K562 (cell line): Measurements from ENCODE around the gene ARSD. TPM values are rescaled to one million over a fixed set of nuclear protein-coding genes. Genes with fewer than 3 reads are reported as not detected.

Experiments used
- ATF1 ChIP-seq, 2 experiments: fragments of 450-650 bp in 1 of 2; IDR thresholded peaks; 2 replicates each; pipeline ENCODE4 v1.6.1; 2016; ENCODE audit warnings: missing compliant biosample characterization in 1 of 2, missing genetic modification characterization in 1 of 2
- ERF ChIP-seq: fragments of 450-650 bp; formaldehyde crosslinking; IDR thresholded peaks from 2 replicates; pipeline ENCODE4 v1.4.0; 2020; ENCODE audit warnings: mild to moderate bottlenecking, mixed read lengths
- FOXK2 ChIP-seq, 2 experiments: fragments of 450-650 bp; IDR thresholded peaks in 1 of 2; conservative IDR thresholded peaks in 1 of 2; 2 replicates each; pipeline ENCODE4 v1.6.1; 2016; ENCODE audit warnings: low read depth in 2 of 2, mild to moderate bottlenecking in 1 of 2
- HOXB6 ChIP-seq: fragments of 250-450 bp; sonication (Bioruptor Pico); IDR thresholded peaks from 2 replicates; pipeline ENCODE4 v1.5.1; 2022; ENCODE audit warnings: mild to moderate bottlenecking, borderline replicate concordance
- ILK ChIP-seq: fragments of 450-650 bp; IDR thresholded peaks from 2 replicates; pipeline ENCODE4 v1.6.1; 2016; ENCODE audit warnings: missing genetic modification characterization, low read depth, mild to moderate bottlenecking, missing compliant biosample characterization, moderate library complexity, borderline replicate concordance
- KAT8 ChIP-seq: fragments of 450-650 bp; IDR thresholded peaks from 2 replicates; pipeline ENCODE4 v1.6.1; 2016; ENCODE audit warnings: low read depth, mild to moderate bottlenecking
- MAFK ChIP-seq: IDR thresholded peaks from 2 replicates; pipeline ENCODE4 v1.6.1; 2011; ENCODE audit warnings: low read length, improper control_type of control experiment
- MAX ChIP-seq: sonication (generic); formaldehyde crosslinking; IDR thresholded peaks from 2 replicates; pipeline ENCODE4 v1.9.0; 2022; ENCODE audit warnings: mild to moderate bottlenecking, missing genetic modification reagents
- MEIS2 ChIP-seq: fragments of 450-650 bp; IDR thresholded peaks from 2 replicates; pipeline ENCODE4 v1.6.1; 2014; ENCODE audit warnings: mild to moderate bottlenecking; ENCODE audit not compliant: partially characterized antibody
- MYC ChIP-seq, 2 experiments: fragments of 250-450 bp in 1 of 2; sonication (Bioruptor Pico) in 1 of 2; IDR thresholded peaks; 2 replicates each; pipeline versions ENCODE4 v1.5.1 to v1.6.1; 2012 to 2021; ENCODE audit warnings: low read depth in 2 of 2, borderline replicate concordance in 1 of 2, improper control_type of control experiment in 1 of 2, low read length in 1 of 2, mild to moderate bottlenecking in 1 of 2, moderate library complexity in 1 of 2
- NRF1 ChIP-seq, 2 experiments: fragments of 450-650 bp; IDR thresholded peaks in 1 of 2; conservative IDR thresholded peaks in 1 of 2; 2 replicates each; pipeline ENCODE4 v1.6.1; 2014; ENCODE audit warnings: mild to moderate bottlenecking in 2 of 2
- PCBP1 ChIP-seq: fragments of 200-400 bp; formaldehyde crosslinking; IDR thresholded peaks from 2 replicates; pipeline ENCODE4 v1.6.1; 2018; ENCODE audit warnings: mild to moderate bottlenecking, low read depth, low read length; ENCODE audit not compliant: poor library complexity, severe bottlenecking
- PML ChIP-seq: IDR thresholded peaks from 2 replicates; pipeline ENCODE4 v1.6.1; 2012; ENCODE audit warnings: low read length, inconsistent platforms
- PURB ChIP-seq: sonication (generic); formaldehyde crosslinking; IDR thresholded peaks from 2 replicates; pipeline ENCODE4 v1.9.0; 2021; ENCODE audit warnings: low read depth, mild to moderate bottlenecking, missing genetic modification reagents
- RFX7 ChIP-seq: fragments of 250-450 bp; sonication (Bioruptor Pico); IDR thresholded peaks from 2 replicates; pipeline ENCODE4 v1.5.1; 2021; ENCODE audit warnings: mild to moderate bottlenecking
- RHOXF2B ChIP-seq: fragments of 250-450 bp; sonication (Bioruptor Pico); conservative IDR thresholded peaks from 2 replicates; pipeline ENCODE4 v1.5.1; 2021
- SAFB ChIP-seq: fragments of 200-400 bp; formaldehyde crosslinking; IDR thresholded peaks from 2 replicates; pipeline ENCODE4 v1.6.1; 2017; ENCODE audit warnings: low read depth, low read length, borderline replicate concordance
- SREBF2 ChIP-seq: sonication (generic); formaldehyde crosslinking; IDR thresholded peaks from 2 replicates; pipeline ENCODE4 v1.4.0; 2020; ENCODE audit warnings: mild to moderate bottlenecking, missing genetic modification reagents
- SUPT5H ChIP-seq: fragments of 450-650 bp; IDR thresholded peaks from 2 replicates; pipeline ENCODE4 v1.6.1; 2016
- TFE3 ChIP-seq: fragments of 450-650 bp; formaldehyde crosslinking; IDR thresholded peaks from 2 replicates; pipeline ENCODE4 v1.4.0; 2020; ENCODE audit warnings: mild to moderate bottlenecking, mixed read lengths
- TSHZ1 ChIP-seq: fragments of 250-450 bp; sonication (Bioruptor Pico); IDR thresholded peaks from 2 replicates; pipeline ENCODE4 v1.4.0; 2020; ENCODE audit warnings: mild to moderate bottlenecking, moderate library complexity
- ZFPM2 ChIP-seq: fragments of 250-450 bp; sonication (Bioruptor Pico); IDR thresholded peaks from 2 replicates; pipeline ENCODE4 v1.5.1; 2022; ENCODE audit warnings: mild to moderate bottlenecking
- ZNF217 ChIP-seq: sonication (generic); formaldehyde crosslinking; IDR thresholded peaks from 2 replicates; pipeline ENCODE4 v1.8.0; 2022; ENCODE audit warnings: mild to moderate bottlenecking, missing genetic modification reagents
- ZNF778 ChIP-seq: fragments of 450-650 bp; formaldehyde crosslinking; IDR thresholded peaks from 2 replicates; pipeline ENCODE4 v1.4.0; 2020; ENCODE audit warnings: mild to moderate bottlenecking, moderate library complexity
- polyA plus RNA-seq, 8 experiments: library from polyadenylated mRNA; depleted of rRNA in 4 of 8; stranded (reverse) in 5 of 8; unstranded in 3 of 8; fragments of >200 nt; fragmentation: Nextera tagmentation in 2 of 8; fragmentation: Illumina TruSeq in 1 of 8; extraction: Ambion mirVana in 2 of 8; extraction: Trizol in 1 of 8; gene quantifications; 2 replicates each; pipeline versions ENCODE4 v1.2.1 to v1.2.3, GENCODE V29; 2011 to 2014; ENCODE audit warnings: inconsistent platforms in 1 of 8, missing spikeins in 1 of 8
- total RNA-seq, 7 experiments: library from RNA; depleted of rRNA in 6 of 7; stranded (reverse); fragments of >200 nt in 6 of 7; fragmentation: Illumina TruSeq in 2 of 7; extraction: Trizol in 2 of 7; gene quantifications; 2 replicates each; pipeline versions ENCODE4 v1.2.1 to v1.2.3, GENCODE V29; 2011 to 2021; ENCODE audit warnings: low replicate concordance in 1 of 7

ARSD gene
- total and polyA plus RNA-seq, 9 of the 15 experiments (the other 6 are each of a cell fraction or from before 2014, with no cell fraction given): 0.05 to 0.23 (median 0.09) TPM; not detected in 1

- TF ChIP-seq TFE3 (CRISPR knock-in tag) (no peak), HOXB6 (CRISPR knock-in tag) (no peak), RHOXF2B (CRISPR knock-in tag) (no peak), MYC (IDR thresholded peaks at IDR 0.05; ENCODE audit: low read depth, low read length) (peak; percentile 51; the same call in 1 of the 2 replicates), MYC (CRISPR knock-in tag; IDR thresholded peaks at IDR 0.05; ENCODE audit: borderline replicate concordance, low read depth) (no peak), TSHZ1 (CRISPR knock-in tag) (no peak), ILK (no peak), MEIS2 (peak; percentile 32), ERF (CRISPR knock-in tag) (no peak), ZNF217 (CRISPR knock-in tag) (no peak), ATF1 (CRISPR knock-in tag; IDR thresholded peaks at IDR 0.05) (no peak), ATF1 (tag; IDR thresholded peaks at IDR 0.05) (no peak), KAT8 (no peak), MAX (CRISPR knock-in tag) (no peak), ZFPM2 (CRISPR knock-in tag) (no peak), PURB (no peak), NRF1 (conservative IDR thresholded peaks at IDR 0.05 in 1 of 2, IDR thresholded peaks at IDR 0.05 in 1 of 2) (no peak), SUPT5H (no peak), PCBP1 (no peak), SREBF2 (CRISPR knock-in tag) (no peak), RFX7 (CRISPR knock-in tag) (no peak), ZNF778 (no peak), SAFB (no peak), FOXK2 (conservative IDR thresholded peaks at IDR 0.05 in 1 of 2, IDR thresholded peaks at IDR 0.05 in 1 of 2; ENCODE audit: low read depth in 2 of 2) (no peak), PML (no peak), MAFK (no peak)
Measured at GRCh38 chrX:2874222-2875135, 54.7 kb downstream of the ARSD start (continued).
